Thymus (tissue), 11 donors: ENCODE data around the gene WDR31. TPM values are rescaled to one million over a fixed set of nuclear protein-coding genes. Genes with fewer than 3 reads are reported as not detected.
A peak's percentile ranks its signal among the peaks of the same experiment; 100 is the strongest.
"Not testable (repeated sequence)": the region's sequence is repeated elsewhere in the genome, so short reads cannot be mapped to it uniquely, and the experiment has no call there.

Experiments used
- DNase-seq, 9 donors: peaks; one replicate each; pipeline ENCODE4 v3.0.0-alpha.2; 2013; ENCODE audit warnings: low spot score in 9 of 9, low read depth in 6 of 9, missing footprints in 1 of 9
- H3K27ac ChIP-seq, 2 donors: one replicate each; pipeline ENCODE4 v1.5.1; 2013; ENCODE audit warnings: control low read depth in 1 of 2, low read depth in 1 of 2, low read length in 1 of 2, mild to moderate bottlenecking in 1 of 2, moderate library complexity in 1 of 2
- H3K27me3 ChIP-seq, 2 donors: one replicate each; pipeline ENCODE4 v1.5.1; 2013; ENCODE audit warnings: low read length in 1 of 2; ENCODE audit not compliant: control insufficient read depth in 2 of 2, insufficient read depth in 1 of 2
- H3K36me3 ChIP-seq, 2 donors: one replicate each; pipeline ENCODE4 v1.5.1; 2013; ENCODE audit warnings: low read length in 1 of 2, mild to moderate bottlenecking in 1 of 2, moderate library complexity in 1 of 2; ENCODE audit not compliant: control insufficient read depth in 2 of 2, insufficient read depth in 2 of 2
- H3K4me1 ChIP-seq, 2 donors: one replicate each; pipeline ENCODE4 v1.5.1; 2013; ENCODE audit warnings: low read length in 2 of 2; ENCODE audit not compliant: control insufficient read depth in 2 of 2, insufficient read depth in 2 of 2
- H3K4me3 ChIP-seq, 2 donors: one replicate each; pipeline ENCODE4 v1.5.1; 2013; ENCODE audit warnings: low read length in 2 of 2, control low read depth in 1 of 2, mild to moderate bottlenecking in 1 of 2
- H3K9me3 ChIP-seq, 2 donors: one replicate each; pipeline ENCODE4 v1.5.1; 2013; ENCODE audit warnings: low read length in 1 of 2, mild to moderate bottlenecking in 1 of 2; ENCODE audit not compliant: control insufficient read depth in 2 of 2, insufficient read depth in 1 of 2
- WGBS: extraction: QIAGEN DNeasy Blood & Tissue Kit; methylation state at CpG from one replicate; pipeline ENCODE4 v1.1.7; 2013; 5-methylcytosine and 5-hydroxymethylcytosine counted together
- polyA plus RNA-seq: library from polyadenylated mRNA; stranded (reverse); fragments of 200-250 nt; gene quantifications from one replicate; pipeline ENCODE4 v1.2.3, GENCODE V29; 2013
- total RNA-seq: library from RNA; stranded (reverse); fragments of 120-200 nt; gene quantifications from one replicate; pipeline ENCODE4 v1.2.4, GENCODE V29; 2013
- donor health status: healthy.

WDR31 gene
- total and polyA plus RNA-seq, 2 donors: 0.76 to 1.3 TPM

GRCh38 chr9:113379829-113380210 is 39.7 kb upstream of the WDR31 start:
- H3K9me3 ChIP-seq, DNase-seq, H3K27ac ChIP-seq, H3K4me1 ChIP-seq, H3K4me3 ChIP-seq, H3K36me3 ChIP-seq, H3K27me3 ChIP-seq: not testable (repeated sequence)
- WGBS: 94% methylated on average over 2 of the region's 2 CpGs

GRCh38 chr9:113379094-113379828 is 39.2 kb upstream of the WDR31 start:
- H3K27me3 ChIP-seq, H3K27ac ChIP-seq, H3K4me1 ChIP-seq, H3K36me3 ChIP-seq, DNase-seq, H3K4me3 ChIP-seq, H3K9me3 ChIP-seq: not testable (repeated sequence)
- WGBS: 83% methylated on average over 24 of the region's 24 CpGs

GRCh38 chr9:113376634-113377567 is 36.8 kb upstream of the WDR31 start, which contains the start of gene HDHD3:
HDHD3 (minus strand) TSS chr9:113376986; CDS start chr9:113374354, 2,632 bp downstream.
- H3K4me3 ChIP-seq: peak within 1 kb of the TSS; percentile 68 to 89
- peaks cover 5 to 9% of the 10 kb centered on the region in 2 donors for H3K4me1 ChIP-seq
- peak within 1 kb of the TSS; percentile 56 to 74 for H3K27ac ChIP-seq
- peaks cover 10 to 19% of the 10 kb centered on the region in 2 donors for H3K36me3 ChIP-seq
- WGBS: under 1% methylated on average over 74 of the region's 74 CpGs
- no peaks in the 10 kb centered on the region for H3K27me3 ChIP-seq
- H3K9me3 ChIP-seq: no peaks in the 10 kb centered on the region
- peak; percentile 34 to 91 (median 73) for DNase-seq

- Histone ChIP-seq H3K27me3 (no peaks in the 10 kb centered on the region), H3K9me3 (no peaks in the 10 kb centered on the region), H3K4me1 (peaks cover 5 to 9% of the 10 kb centered on the region in 2 donors), H3K4me3 (peak overlapping the region in 1 of 2 donors; percentile 3), H3K27ac (no peak overlapping the region), H3K36me3 (peaks cover 10 to 19% of the 10 kb centered on the region in 2 donors)
- DNase-seq: no peak
- 92% methylated on average over 6 of the region's 6 CpGs for WGBS
Observed at GRCh38 chr9:113375057-113376023, 35.3 kb upstream of the WDR31 start.

GRCh38 chr9:113373676-113374392 is 33.8 kb upstream of the WDR31 start:
- Histone ChIP-seq H3K4me3 (no peak overlapping the region), H3K27ac (no peak overlapping the region), H3K4me1 (peaks cover 5 to 9% of the 10 kb centered on the region in 2 donors), H3K9me3 (no peaks in the 10 kb centered on the region), H3K27me3 (no peaks in the 10 kb centered on the region), H3K36me3 (peaks cover 10 to 19% of the 10 kb centered on the region in 2 donors)
- 96% methylated on average over 24 of the region's 24 CpGs for WGBS
- no peak for DNase-seq

GRCh38 chr9:113373256-113373655 is 33.2 kb upstream of the WDR31 start:
- no peak overlapping the region for H3K27ac ChIP-seq
- peaks cover 5 to 9% of the 10 kb centered on the region in 2 donors for H3K4me1 ChIP-seq

GRCh38 chr9:113372059-113372458 is 32.0 kb upstream of the WDR31 start:
- no peak overlapping the region for H3K4me3 ChIP-seq
- WGBS: 95% methylated on average over 5 of the region's 5 CpGs
- H3K27me3 ChIP-seq: no peaks in the 10 kb centered on the region
- H3K9me3 ChIP-seq: no peaks in the 10 kb centered on the region
- DNase-seq: no peak
- no peak overlapping the region for H3K27ac ChIP-seq
- peaks cover 10 to 19% of the 10 kb centered on the region in 2 donors for H3K36me3 ChIP-seq
- peaks cover 1 to 5% of the 10 kb centered on the region in 2 donors for H3K4me1 ChIP-seq

More at GRCh38 chr9:113373256-113373655, 33.2 kb upstream of the WDR31 start:
- Histone ChIP-seq H3K36me3 (peaks cover 10 to 19% of the 10 kb centered on the region in 2 donors), H3K9me3 (no peaks in the 10 kb centered on the region), H3K27me3 (no peaks in the 10 kb centered on the region), H3K4me3 (no peak overlapping the region)
- DNase-seq: no peak
- WGBS: 88% methylated on average over 3 of the region's 3 CpGs

GRCh38 chr9:113370806-113371325 is 30.8 kb upstream of the WDR31 start:
- H3K27me3 ChIP-seq: no peaks in the 10 kb centered on the region
- H3K4me1 ChIP-seq: peaks cover 0 to 5% of the 10 kb centered on the region in 2 donors
- WGBS: 96% methylated on average over 8 of the region's 8 CpGs
- no peak overlapping the region for H3K27ac ChIP-seq
- H3K9me3 ChIP-seq: no peaks in the 10 kb centered on the region
- no peak overlapping the region for H3K4me3 ChIP-seq
- peaks cover 10 to 19% of the 10 kb centered on the region in 2 donors for H3K36me3 ChIP-seq
- DNase-seq: no peak
